Upper lobe of left lung (tissue), 4 donors: ENCODE results near the gene NBPF3.

ENCODE experiments used
- POLR2A ChIP-seq, 4 donors: fragments of 450-650 bp; IDR thresholded peaks; one replicate each; pipeline ENCODE4 v1.5.1; 2016 to 2017; ENCODE audit warnings: antibody characterized with exemption in 4 of 4, mild to moderate bottlenecking in 2 of 4
- POLR2AphosphoS5 ChIP-seq, 2 donors: sonication (generic); formaldehyde crosslinking; IDR thresholded peaks; one replicate each; pipeline ENCODE4 v1.5.1; 2017; ENCODE audit warnings: antibody characterized with exemption in 2 of 2

DNA sequence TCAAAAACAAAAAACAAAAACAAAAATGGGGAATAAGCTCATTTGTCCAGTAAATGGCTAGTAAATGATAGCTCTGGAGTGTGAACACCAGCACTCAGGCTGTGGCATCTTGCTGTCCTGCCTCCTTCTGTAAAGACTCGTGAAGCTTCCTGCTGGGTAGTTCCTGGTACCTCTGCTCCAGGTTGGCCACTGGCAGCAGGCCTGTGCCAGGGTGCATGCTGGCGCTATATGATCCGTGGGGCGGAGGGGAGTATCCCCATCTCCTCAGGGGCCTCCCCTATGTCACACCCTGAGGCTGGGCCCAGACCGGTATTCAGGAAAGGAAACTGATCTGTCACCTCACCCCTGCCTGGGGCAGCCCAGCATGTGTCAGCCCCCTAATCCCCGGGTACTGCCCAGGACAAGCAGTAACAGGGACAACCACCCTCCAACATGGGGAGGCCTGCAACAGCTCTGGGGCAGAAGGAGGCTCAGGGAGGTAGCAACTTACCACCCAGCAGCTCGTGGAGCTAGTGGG lies 83.4 kb downstream of the NBPF3 start:
- TF ChIP-seq POLR2A (IDR thresholded peaks at IDR 0.05) (no peak), POLR2AphosphoS5 (IDR thresholded peaks at IDR 0.05) (no peak)
